DMS79 (cell line): ENCODE results near the gene SRSF4.
"Not testable (repeated sequence)": the region's sequence is repeated elsewhere in the genome, so short reads cannot be mapped to it uniquely, and the experiment has no call there.

Experiments used
- DNase-seq: peaks from one replicate; lab custom pipeline; 2025; lab: John Stamatoyannopoulos, UW

SRSF4 gene

GRCh38 chr1:29162476-29163138 is 19.1 kb downstream of the SRSF4 start:
- no peak for DNase-seq

GRCh38 chr1:29162025-29162424 is 19.7 kb downstream of the SRSF4 start:
- no peak for DNase-seq

- DNase-seq: no peak
These were observed 21.9 kb downstream of the SRSF4 start for GRCh38 chr1:29159773-29160172.

- DNase-seq: no peak
These were observed 24.5 kb downstream of the SRSF4 start for GRCh38 chr1:29157269-29157601.

- DNase-seq: peak; percentile 88
These were observed 25.0 kb downstream of the SRSF4 start for GRCh38 chr1:29156543-29157268.

GRCh38 chr1:29152046-29152805 is 29.5 kb downstream of the SRSF4 start:
- no peak for DNase-seq

GRCh38 chr1:29150346-29150745 is 31.4 kb downstream of the SRSF4 start:
- not testable (repeated sequence) for DNase-seq

- DNase-seq: no peak
These were observed 32.8 kb downstream of the SRSF4 start for GRCh38 chr1:29148656-29149491.

- DNase-seq: no peak
These were observed 35.8 kb downstream of the SRSF4 start for GRCh38 chr1:29145739-29146437.

- no peak for DNase-seq
These were observed 37.5 kb downstream of the SRSF4 start for GRCh38 chr1:29144178-29144577.

GRCh38 chr1:29142714-29143113 is 39.0 kb downstream of the SRSF4 start:
- DNase-seq: no peak

- DNase-seq: no peak
These were observed 45.2 kb downstream of the SRSF4 start for GRCh38 chr1:29136391-29136915.

- DNase-seq: no peak
These were observed 47.0 kb downstream of the SRSF4 start for GRCh38 chr1:29134695-29135028.

- DNase-seq: peak; percentile 51
These were observed 47.6 kb downstream of the SRSF4 start for GRCh38 chr1:29133861-29134694.

GRCh38 chr1:29131056-29131455 is 50.6 kb downstream of the SRSF4 start:
- DNase-seq: not testable (repeated sequence)

GRCh38 chr1:29129916-29130315 is 51.8 kb downstream of the SRSF4 start:
- DNase-seq: no peak

- no peak for DNase-seq
These were observed 53.0 kb downstream of the SRSF4 start for GRCh38 chr1:29128739-29129138.

GRCh38 chr1:29126198-29126597 is 55.5 kb downstream of the SRSF4 start:
- no peak for DNase-seq

GRCh38 chr1:29125788-29126187 is 55.9 kb downstream of the SRSF4 start:
- DNase-seq: no peak

GRCh38 chr1:29125237-29125641 is 56.5 kb downstream of the SRSF4 start:
- DNase-seq: no peak
